Right renal pelvis (tissue), 4 donors: Measurements from ENCODE around the gene DOCK2. TPM values are rescaled to one million over a fixed set of nuclear protein-coding genes. Genes with fewer than 3 reads are reported as not detected.
"Not testable (repeated sequence)": the region's sequence is repeated elsewhere in the genome, so short reads cannot be mapped to it uniquely, and the experiment has no call there.

Experiments
- DNase-seq, 4 donors: peaks; one replicate each; pipeline ENCODE4 v3.0.0-alpha.2; 2013; ENCODE audit warnings: low read depth in 4 of 4, low spot score in 3 of 4, missing footprints in 1 of 4
- polyA plus RNA-seq, 4 donors: library from polyadenylated mRNA; unstranded; fragments of 120-200 nt; gene quantifications; one replicate each; pipeline ENCODE4 v1.2.1, GENCODE V29; 2013; ENCODE audit not compliant: insufficient read length in 4 of 4

DOCK2 gene
- polyA plus RNA-seq, 4 donors = 2.3 to 4.0 (median 2.5) TPM

DNA sequence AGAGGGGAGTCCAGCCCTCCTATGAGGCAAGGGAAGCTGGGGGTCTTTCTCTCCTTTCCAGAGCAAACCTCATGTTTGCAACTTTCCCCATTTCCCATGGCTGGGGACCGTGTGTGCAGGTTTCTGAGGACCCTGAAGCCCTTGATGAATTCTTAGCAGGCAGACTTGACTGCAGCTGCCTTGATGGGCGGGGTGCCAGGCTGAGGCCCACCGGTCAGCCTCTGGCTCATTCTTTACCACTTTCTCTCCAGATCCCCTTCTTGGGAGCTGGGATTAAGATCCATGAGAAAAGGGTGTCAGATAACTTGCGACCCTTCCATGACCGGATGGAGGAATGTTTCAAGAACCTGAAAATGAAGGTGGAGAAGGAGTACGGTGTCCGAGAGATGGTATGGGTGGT lies 438.6 kb downstream of the DOCK2 start:
- no peak for DNase-seq

DNA sequence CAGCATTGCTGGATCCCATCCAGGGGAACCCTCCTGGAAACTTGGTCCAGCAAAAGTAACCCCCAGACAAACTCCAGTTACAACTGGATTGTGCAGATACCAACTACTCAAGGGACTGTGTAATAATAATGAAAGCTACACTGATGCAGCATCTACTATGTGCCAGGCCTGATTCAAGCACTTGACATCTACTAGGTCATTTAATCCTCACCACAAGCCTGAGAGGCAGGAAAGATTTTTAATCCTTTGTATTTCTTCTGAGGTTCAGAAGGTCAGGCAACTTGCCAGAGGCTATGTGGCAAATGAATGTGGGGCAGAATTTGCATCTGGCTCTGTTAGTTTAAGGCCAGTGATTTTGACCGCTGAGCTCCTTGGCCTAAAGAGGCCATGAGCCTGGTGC lies 439.1 kb downstream of the DOCK2 start:
- no peak for DNase-seq

DNA sequence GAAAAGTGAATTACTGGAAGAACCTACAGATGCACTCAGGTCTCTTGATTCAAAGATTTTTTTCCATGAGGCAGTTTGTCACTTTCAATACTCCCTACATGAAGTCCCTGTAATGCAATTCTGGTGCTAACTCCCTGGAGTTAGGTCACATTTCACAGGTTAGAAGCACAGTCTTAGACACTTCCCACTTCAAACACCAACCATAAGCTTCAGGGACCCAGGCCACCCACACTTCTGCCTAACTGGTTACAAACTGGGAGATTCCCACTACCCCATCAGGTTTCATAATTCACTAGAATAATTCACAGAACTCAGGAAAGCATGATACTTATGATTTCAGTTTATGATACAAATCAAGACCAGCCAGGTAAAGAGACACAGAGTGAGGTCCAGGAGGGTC lies 439.7 kb downstream of the DOCK2 start:
- no peak for DNase-seq

DNA sequence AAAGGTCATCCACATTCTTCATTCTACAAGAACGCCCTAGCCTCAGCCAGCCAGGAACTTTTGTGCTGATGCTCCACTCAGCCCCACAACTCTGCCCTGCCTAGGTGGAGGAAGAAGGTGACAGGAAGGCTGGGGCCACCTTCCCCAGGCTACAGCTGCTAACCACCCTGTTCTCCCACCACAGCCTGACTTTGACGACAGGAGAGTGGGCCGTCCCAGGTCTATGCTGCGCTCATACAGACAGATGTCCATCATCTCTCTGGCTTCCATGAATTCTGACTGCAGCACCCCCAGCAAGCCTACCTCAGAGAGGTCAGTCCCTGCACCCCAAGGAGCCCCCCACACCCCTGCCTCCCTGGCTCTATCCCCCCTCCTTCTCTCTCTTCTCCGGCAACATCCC lies 440.5 kb downstream of the DOCK2 start:
- DNase-seq = no peak

DNA sequence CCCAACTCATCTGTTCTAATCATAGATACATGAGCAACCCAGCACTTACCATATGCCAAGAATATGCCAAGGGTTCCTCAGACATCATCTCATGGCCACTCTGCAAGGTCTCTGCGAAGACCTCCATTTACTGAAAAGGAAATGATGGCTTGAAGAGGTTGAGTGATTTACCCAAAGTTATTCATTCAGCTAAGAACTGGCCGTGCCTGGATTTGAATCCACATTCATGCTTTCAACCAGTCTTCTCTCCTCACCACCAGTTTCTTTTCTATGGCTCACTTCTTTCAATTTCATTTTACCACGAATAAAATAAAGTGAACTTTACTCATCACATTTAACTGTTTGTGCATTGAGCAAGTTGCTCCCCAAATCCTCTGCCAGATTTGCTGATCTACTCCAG lies 441.4 kb downstream of the DOCK2 start:
- DNase-seq = no peak

DNA sequence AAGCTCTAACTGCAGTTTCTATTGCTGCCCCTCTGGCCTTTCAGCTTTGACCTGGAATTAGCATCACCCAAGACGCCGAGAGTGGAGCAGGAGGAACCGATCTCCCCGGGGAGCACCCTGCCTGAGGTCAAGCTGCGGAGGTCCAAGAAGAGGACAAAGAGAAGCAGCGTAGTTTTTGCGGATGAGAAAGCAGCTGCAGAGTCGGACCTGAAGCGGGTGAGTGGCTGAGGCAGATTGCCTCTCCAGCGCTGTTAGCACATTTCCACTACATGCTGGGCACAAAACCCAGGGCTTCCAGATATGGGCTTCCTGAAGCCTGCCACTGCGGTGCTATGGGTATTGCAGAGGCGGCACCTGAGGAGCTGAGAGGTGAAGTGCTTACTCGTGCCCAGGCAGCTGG lies 441.9 kb downstream of the DOCK2 start:
- DNase-seq = no peak

DNA sequence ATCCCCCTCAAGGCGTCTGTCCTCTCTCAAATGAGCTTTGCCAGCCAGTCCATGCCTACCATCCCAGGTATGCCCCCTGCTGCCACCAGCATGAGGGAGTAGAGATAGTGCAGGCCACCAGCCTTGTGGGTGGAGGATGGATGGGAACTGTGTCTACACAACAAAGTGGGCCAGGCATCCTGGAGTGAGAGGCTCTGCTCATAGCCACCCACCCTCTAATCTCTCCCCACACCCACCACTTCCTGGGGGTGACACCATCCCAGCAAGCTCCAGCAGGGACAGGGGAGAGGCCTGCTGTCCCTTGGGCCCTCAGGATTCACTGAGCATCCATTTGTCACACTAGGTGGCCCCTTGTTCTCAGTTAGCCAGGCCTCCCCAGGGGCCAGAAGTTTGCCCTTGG lies 443.1 kb downstream of the DOCK2 start:
- no peak for DNase-seq

DNA sequence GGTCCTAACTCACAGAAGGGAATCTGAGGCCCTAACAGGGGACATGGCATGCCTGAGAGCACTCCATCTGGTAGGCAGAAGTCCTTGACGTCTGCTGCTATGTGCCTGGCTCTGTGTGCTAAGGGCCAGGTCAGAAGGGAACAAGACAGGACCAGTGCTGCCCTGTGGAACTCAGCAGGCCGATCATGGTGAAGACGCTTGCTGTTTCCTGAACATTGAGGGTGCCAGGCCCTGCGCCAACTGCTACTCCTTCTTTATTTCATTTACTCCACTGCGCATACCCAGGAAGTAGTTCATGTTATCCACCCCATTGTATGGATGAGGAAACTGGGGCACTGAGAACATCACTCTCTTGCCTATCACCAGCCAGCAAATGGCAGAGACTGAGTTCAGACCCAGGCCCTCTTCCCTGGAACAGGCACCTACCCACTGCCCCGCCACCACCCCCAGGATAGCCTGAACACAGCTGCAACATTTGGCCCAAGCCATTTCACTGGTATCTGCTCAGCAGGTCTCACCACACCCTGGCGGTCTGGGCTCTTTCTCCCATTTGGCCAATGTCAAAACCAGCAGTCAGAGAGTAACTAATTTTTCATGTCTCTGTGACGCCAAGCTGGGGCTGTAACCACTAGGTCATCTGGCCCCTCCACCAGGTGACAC lies 443.8 kb downstream of the DOCK2 start:
- DNase-seq = no peak

DNA sequence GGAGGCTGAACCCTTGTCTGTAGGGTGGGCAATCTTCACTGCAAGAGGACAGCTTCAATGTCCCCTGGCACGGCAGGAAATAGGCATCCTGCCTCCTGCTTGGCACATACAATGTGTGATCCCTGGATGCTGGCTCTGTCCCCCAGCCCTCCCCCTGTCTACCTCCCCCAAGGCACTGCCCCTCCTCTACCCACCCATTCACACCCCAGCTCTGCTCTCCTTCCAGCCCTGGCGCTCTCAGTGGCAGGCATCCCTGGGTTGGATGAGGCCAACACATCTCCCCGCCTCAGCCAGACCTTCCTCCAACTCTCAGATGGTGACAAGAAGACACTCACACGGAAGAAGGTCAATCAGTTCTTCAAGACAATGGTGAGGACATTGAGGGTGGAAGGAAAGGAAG lies 444.5 kb downstream of the DOCK2 start:
- DNase-seq = no peak

DNA sequence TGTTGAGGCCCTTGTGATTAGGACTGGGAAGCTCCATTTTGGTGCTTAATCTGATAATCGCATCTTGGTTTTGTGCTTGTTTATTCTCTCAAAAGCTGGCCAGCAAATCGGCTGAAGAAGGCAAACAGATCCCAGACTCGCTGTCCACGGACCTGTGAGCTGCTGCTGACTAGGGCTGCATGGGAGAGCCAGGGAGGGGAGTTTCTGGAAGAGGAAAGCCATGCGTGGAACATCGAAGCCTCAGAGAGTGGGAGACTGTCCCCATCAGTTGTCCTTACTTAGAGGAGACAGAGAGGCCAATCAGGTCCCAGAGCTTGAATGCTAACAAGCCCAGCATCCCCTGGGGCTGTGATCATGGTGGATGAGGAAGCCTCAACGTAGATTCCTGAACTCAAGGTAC lies 445.6 kb downstream of the DOCK2 start:
- DNase-seq = no peak

DNA sequence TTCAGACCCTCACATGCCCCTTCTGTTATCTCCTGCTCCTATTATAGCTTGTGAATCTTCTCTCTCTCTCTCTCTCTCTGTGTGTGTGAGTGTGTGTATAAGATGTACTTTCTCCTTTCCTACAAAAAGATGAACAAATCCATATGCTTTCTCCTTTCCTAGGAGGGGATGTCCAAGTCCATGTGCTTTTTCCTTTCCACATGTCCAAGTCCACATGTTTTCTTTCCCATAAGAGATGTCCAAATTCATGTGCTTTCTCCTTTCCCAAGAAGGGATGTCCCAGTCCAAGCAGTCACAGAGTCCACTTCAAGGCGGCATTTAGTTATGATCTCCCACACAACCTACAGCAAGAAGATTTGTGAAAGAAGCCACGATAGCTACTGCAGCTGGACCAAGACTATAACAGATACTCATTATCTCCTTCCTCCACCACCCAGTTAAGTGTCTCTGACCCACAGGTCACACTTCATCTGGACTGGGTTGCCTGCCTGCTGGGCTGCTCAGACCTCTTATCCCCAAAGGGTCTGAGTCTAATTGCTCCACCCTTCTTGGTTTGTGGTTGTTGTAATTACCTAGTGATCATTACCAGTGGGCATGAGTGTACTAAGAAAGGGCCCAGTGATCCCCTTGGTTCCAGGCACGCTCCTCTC lies 450.2 kb downstream of the DOCK2 start:
- DNase-seq = no peak

DNA sequence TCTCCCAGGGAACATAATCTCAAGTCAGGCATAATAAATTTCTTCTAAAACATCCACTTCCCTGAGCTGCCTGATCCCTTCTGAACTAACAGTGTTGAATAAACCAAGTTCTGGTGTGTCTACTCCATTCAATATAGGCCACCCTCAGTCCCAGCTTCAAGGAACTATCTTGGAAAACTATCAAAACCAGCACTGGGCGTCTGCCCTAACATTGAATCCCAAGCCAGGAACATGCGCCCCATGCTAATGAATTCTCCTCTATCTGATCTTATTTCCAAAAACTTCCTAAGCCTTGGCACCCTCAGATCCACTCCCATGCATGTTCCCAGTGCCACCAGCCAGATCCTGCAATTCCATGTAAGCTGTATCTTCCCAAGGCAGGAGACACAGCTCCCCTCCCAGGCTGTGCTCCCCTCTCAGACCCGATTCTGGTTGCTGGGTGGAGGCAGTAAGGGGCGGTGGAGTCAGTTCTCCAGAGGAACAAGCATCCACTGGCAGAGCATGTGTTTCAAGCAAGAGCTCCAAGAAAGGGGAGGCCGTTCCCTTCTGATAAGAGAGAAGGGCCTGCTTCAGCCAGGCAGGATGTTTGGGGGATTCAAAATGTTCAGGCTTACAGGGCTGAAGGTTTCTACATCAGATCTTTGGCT lies 455.5 kb downstream of the DOCK2 start:
- DNase-seq = no peak

DNA sequence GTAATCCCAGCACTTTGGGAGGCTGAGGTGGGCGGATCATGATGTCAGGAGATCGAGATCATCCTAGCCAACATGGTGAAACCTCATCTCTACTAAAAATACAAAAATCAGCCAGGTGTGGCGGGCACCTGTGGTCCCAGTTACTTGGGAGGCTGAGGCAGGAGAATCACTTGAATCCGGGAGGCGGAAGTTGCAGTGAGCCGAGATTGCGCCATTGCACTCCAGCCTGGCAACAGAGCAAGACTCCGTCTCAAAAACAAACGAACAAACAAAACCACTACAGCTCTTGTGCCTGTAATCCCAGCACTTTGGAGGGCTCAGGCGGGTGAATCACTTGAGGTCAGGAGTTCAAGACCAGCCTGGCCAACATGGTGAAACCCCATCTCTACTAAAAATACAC lies 457.3 kb downstream of the DOCK2 start:
- not testable (repeated sequence) for DNase-seq

DNA sequence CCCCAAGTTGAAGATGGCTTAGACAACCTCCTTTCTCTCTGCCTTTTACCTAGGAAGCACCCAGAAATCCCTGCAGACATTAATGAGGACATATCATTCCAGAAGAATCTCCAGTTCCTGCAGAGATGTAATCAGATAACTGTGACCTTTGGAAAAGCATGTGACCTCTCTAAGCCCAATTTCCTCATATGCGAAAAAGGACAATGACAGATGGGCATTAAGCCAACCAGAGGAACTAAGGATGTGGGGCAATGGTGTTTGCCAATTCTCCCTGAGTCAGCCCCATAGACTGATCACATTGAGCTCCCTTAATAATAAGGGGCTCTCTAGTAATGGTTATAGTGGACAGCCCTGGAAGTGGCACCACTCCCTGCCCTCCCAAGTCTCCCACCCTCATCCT lies 458.6 kb downstream of the DOCK2 start:
- no peak for DNase-seq

DNA sequence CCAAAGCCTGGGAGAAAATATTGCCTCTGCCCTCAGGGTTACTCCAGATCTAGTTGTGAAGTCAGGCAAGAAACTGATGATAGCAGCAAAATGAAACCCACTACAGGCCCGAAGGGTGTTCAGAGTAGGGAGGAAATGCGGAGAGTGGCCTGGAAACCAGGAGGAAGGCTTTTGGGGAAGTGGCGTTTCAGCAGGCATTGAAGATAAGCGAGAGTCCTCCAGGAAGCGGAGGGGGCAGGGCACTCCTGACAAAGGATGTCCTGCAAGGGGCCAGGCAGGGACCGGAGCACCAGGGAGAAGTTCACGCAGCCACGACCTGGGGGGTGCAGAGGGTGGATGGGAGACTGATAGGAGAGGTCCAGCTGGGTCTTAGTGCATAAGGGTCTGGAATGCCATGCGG lies 460.9 kb downstream of the DOCK2 start:
- DNase-seq = no peak

DNA sequence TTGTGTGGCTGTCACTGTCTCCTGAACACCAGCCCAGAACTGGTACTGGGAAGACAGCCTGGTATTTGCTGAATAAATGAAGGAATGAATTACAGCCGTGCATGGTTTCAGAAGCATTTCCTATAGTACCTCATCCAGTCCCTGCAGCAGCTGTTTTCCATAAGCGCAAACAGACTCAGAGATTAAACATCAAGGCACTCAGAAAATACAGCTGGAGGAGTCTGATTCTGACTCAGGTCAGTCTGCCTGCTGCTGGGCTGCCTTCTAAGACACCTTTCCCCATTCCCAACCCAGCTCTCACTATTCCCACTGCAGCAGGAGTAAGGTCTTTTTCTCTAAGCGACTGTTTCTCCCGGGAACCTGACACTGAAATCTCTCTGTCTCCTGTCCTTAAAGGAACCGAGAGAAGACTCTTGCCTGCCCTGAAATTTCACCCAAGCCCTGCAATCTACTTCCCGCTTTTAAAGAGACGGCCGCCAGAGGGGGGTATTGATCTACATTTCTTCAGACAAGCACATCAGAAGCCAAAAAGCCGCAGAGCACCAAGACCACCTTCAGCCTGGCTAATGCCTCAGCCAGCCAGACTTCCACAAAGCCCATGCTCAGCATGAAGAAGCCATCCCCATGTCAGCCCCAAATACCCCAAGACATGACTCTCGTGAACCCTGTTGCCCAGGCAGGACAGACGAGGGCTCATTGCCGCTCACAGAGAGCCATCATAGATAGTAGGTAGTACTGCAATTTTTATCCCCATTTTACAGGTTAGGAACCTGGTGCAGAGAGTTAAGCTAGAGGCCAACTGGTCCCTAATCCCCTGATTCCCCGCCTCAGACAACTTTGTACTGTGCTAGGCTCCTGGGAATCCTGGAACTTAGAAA lies 463.2 kb downstream of the DOCK2 start:
- peak; percentile 74 to 90 (median 83) for DNase-seq

DNA sequence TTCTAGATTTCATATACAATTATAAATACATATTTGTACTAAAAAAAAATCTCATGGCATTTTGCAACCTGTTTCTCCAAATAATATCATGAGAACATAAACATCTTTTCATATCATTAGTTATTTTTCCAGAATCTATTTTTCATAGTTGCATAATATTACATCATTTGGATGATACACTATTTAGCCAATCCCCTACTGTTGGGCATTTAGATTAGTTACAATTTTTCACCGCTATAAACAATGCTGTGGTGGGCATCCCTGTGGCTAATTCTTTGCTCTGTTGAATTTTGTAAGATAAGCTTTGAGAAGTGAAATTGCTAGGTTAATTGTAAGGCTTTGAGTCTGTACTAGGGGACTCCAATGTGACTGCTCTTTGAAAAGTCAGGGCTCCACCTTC lies 466.4 kb downstream of the DOCK2 start:
- DNase-seq = no peak

DNA sequence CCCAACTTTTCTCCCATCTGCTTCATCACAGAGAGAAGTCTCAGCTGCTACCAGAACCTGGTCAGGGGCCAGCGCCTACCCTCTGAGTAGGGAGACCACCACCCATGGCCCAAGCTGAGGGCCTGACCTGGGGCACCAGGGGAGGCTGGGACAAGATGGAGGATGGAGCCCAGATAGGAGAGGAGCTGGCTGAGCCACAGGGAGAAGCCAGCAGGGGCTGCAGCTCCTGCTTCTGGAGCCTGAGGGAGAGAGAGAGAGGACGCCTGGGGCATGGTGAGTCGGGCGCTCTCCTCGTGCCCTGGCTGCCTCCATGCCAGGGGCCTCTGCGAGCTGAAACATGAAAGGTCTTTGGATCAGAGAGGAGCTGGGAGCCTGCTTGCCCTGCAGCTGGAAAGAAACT lies 467.2 kb downstream of the DOCK2 start:
- DNase-seq = no peak

DNA sequence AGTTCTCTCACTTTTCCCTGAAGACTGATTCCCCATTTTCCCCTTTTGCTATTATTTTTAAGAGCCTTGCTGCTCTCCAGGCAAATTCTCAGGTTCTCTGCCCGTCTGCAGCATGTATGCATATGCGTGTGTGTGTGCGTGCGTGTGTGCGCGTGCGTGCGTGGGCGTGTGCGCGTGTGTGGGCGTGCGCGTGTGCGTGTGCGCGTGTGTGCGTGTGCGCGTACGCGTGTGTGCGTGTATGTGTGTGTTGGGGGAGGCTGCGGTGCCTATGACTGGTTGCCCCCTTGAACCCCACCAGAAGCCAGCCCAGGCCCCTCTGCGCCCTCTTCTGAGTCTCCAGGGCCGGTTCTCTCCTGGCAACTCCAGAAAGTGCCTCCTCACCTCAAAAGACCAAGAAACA lies 467.6 kb downstream of the DOCK2 start:
- no peak for DNase-seq

DNA sequence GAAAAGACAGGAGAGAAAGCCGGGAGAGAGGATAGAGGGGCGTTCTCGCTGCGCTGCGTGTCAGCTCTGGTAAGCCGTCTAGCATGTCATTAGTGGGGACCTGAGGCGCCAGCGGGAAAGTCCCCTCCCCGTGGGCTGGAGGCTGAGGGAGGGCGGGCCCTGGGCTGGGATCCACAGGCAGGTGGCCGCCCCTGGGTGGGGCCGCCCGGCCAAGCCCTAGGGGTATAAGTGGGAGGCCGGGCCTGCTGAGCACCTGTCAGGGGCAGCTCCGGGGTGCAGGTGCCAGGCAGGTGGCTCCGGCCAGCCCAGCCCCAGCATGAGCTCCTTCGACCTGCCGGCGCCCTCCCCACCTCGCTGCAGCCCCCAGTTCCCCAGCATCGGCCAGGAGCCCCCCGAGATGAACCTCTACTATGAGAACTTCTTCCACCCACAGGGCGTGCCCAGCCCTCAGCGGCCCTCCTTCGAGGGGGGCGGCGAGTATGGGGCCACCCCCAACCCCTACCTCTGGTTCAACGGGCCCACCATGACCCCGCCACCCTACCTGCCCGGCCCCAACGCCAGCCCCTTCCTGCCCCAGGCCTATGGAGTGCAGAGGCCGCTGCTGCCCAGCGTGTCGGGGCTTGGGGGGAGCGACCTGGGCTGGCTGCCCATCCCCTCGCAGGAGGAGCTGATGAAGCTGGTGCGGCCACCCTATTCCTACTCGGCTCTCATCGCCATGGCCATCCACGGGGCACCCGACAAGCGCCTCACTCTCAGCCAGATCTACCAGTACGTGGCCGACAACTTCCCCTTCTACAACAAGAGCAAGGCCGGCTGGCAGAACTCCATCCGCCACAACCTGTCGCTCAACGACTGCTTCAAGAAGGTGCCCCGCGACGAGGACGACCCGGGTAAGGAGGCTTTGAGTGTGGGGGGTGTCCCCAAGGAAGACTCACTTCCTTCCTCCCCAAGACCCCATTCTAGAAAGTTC lies 468.9 kb downstream of the DOCK2 start, which contains the start of gene FOXI1:
Gene FOXI1 (plus strand): TSS at position 256 of the 970 bp plus-strand sequence. CDS start 61 bp downstream, at position 317.
- DNase-seq = no peak
